A549 (cell line): ENCODE data around the gene CNTNAP2. TPM values are rescaled to one million over a fixed set of nuclear protein-coding genes. Genes with fewer than 3 reads are reported as not detected.

Source experiments
- ATAC-seq, 2 experiments: fragments of 200-7000 bp in 1 of 2; fragments of >200 bp in 1 of 2; cut with Nextera tagmentation in 1 of 2; cut with Tn5 transposase in 1 of 2; 3 replicates each; pipeline versions ENCODE4 v1.8.0 to v1.9.1; 2018 to 2020; ENCODE audit warnings: mild to moderate bottlenecking in 1 of 2, moderate library complexity in 1 of 2
- CTCF ChIA-PET: fragments of 300-600 bp; sonication (Branson Sonifier 250); formaldehyde crosslinking; extraction: SDS; loops from one replicate; lab custom pipeline; 2021; ENCODE audit warnings: antibody characterized with exemption, inconsistent platforms; lab: Yijun Ruan, JAX
- POLR2A ChIA-PET: fragments of 350-600 bp; formaldehyde crosslinking; extraction: SDS; loops from one replicate; lab custom pipeline; 2021; ENCODE audit warnings: antibody characterized with exemption, inconsistent platforms; lab: Yijun Ruan, JAX
- DNase-seq, 2 experiments: peaks; one replicate each; pipeline versions ENCODE4 v3.0.0 to v3.0.0-alpha.2; 2011 to 2016; ENCODE audit warnings: low read depth in 1 of 2, low spot score in 1 of 2
- FAIRE-seq: peaks from 2 replicates; lab custom pipeline; 2011; peaks lifted over from hg19 to GRCh38; lab: Jason Lieb, UNC
- H3K27ac ChIP-seq, 2 experiments: fragments of >200 bp; sonication (Bioruptor Twin); formaldehyde crosslinking; 3 replicates each; pipeline ENCODE4 v1.5.1; 2016 to 2017
- H3K4me1 ChIP-seq: fragments of >200 bp; sonication (Bioruptor Twin); formaldehyde crosslinking; 3 replicates; pipeline ENCODE4 v1.6.1; 2016
- H3K4me2 ChIP-seq: fragments of >200 bp; sonication (Bioruptor Twin); formaldehyde crosslinking; 3 replicates; pipeline ENCODE4 v1.6.1; 2016
- H3K4me3 ChIP-seq: fragments of >200 bp; sonication (Bioruptor Twin); formaldehyde crosslinking; 3 replicates; pipeline ENCODE4 v1.5.1; 2016
- H3K9me3 ChIP-seq: fragments of >200 bp; sonication (Bioruptor Twin); formaldehyde crosslinking; 3 replicates; pipeline ENCODE4 v1.6.1; 2016
- CBX2 ChIP-seq: fragments of 200-600 bp; sonication (generic); IDR thresholded peaks from 2 replicates; pipeline ENCODE4 v1.6.1; 2016; ENCODE audit warnings: low read depth, mild to moderate bottlenecking, borderline replicate concordance
- CEBPB ChIP-seq, 2 experiments: fragments of >200 bp in 1 of 2; sonication (Bioruptor Twin) in 1 of 2; formaldehyde crosslinking in 1 of 2; IDR thresholded peaks; 2 replicates each; pipeline ENCODE4 v1.6.1; 2012 to 2016
- CHD2 ChIP-seq: fragments of 150-350 bp; IDR thresholded peaks from 2 replicates; pipeline ENCODE4 v1.6.1; 2014; ENCODE audit warnings: low read length; ENCODE audit not compliant: partially characterized antibody
- CHD4 ChIP-seq: fragments of 200-600 bp; sonication (generic); IDR thresholded peaks from 2 replicates; pipeline ENCODE4 v1.6.1; 2016; ENCODE audit warnings: antibody characterized with exemption, mild to moderate bottlenecking, borderline replicate concordance
- HDAC2 ChIP-seq: fragments of 200-600 bp; sonication (generic); IDR thresholded peaks from 2 replicates; pipeline ENCODE4 v1.6.1; 2016
- JUN ChIP-seq, 2 experiments: fragments of >200 bp; sonication (Bioruptor Twin); formaldehyde crosslinking; IDR thresholded peaks; 2 replicates in 1 of 2; 3 replicates in 1 of 2; pipeline ENCODE4 v1.6.1; 2016 to 2017
- KDM1A ChIP-seq: fragments of 200-600 bp; sonication (generic); IDR thresholded peaks from 2 replicates; pipeline ENCODE4 v1.6.1; 2016; ENCODE audit warnings: low read depth, mild to moderate bottlenecking
- MAZ ChIP-seq: fragments of 150-350 bp; IDR thresholded peaks from 2 replicates; pipeline ENCODE4 v1.6.1; 2014; ENCODE audit warnings: antibody characterized with exemption, low read depth, low read length, borderline replicate concordance
- PHF8 ChIP-seq: fragments of 200-600 bp; sonication (generic); IDR thresholded peaks from 2 replicates; pipeline ENCODE4 v1.6.1; 2016; ENCODE audit warnings: low read depth, mild to moderate bottlenecking, antibody characterized with exemption, moderate library complexity, borderline replicate concordance
- POLR2A ChIP-seq: IDR thresholded peaks from 2 replicates; pipeline ENCODE4 v1.6.1; 2012; ENCODE audit warnings: mild to moderate bottlenecking, low read length
- RARB ChIP-seq: fragments of 250-450 bp; sonication (Bioruptor Pico); IDR thresholded peaks from 2 replicates; pipeline ENCODE4 v1.8.0; 2021; ENCODE audit warnings: mild to moderate bottlenecking, moderate library complexity
- RNF2 ChIP-seq: fragments of 200-600 bp; sonication (generic); IDR thresholded peaks from 2 replicates; pipeline ENCODE4 v1.6.1; 2016; ENCODE audit warnings: low read depth, mild to moderate bottlenecking, antibody characterized with exemption, moderate library complexity, borderline replicate concordance
- SMC3 ChIP-seq: fragments of >200 bp; sonication (Bioruptor Twin); formaldehyde crosslinking; IDR thresholded peaks from 3 replicates; pipeline ENCODE4 v1.6.1; 2018; ENCODE audit warnings: inconsistent platforms
- TFCP2L1 ChIP-seq: fragments of 250-450 bp; sonication (Bioruptor Pico); IDR thresholded peaks from 2 replicates; pipeline ENCODE4 v1.5.0; 2021; ENCODE audit warnings: mild to moderate bottlenecking
- TP53 ChIP-seq: fragments of 250-450 bp; sonication (Bioruptor Pico); IDR thresholded peaks from 2 replicates; pipeline ENCODE4 v1.5.0; 2021; ENCODE audit warnings: mild to moderate bottlenecking, moderate library complexity
- WGBS: methylation state at CpG from one replicate; pipeline ENCODE4 v1.1.6; 2017; ENCODE audit errors: missing lambda C conversion rate; 5-methylcytosine and 5-hydroxymethylcytosine counted together
- polyA plus RNA-seq, 4 experiments: library from polyadenylated mRNA; depleted of rRNA in 3 of 4; stranded (reverse); fragments of >200 nt; fragmentation: RNase III in 1 of 4; extraction: RNeasy Plus Mini Kit Qiagen cat#74134 plus additional on column Dnase treatment in 1 of 4; gene quantifications; 2 replicates in 3 of 4; 3 replicates in 1 of 4; pipeline ENCODE4 v1.2.3, GENCODE V29; 2011 to 2017
- TF ChIP-seq, protein P1 (sequence below): fragments of 200-600 bp; sonication (generic); IDR thresholded peaks from 2 replicates; pipeline ENCODE4 v1.6.1; 2016; ENCODE audit warnings: antibody characterized with exemption, mild to moderate bottlenecking, moderate library complexity
- TF ChIP-seq, protein P2 (sequence below): fragments of 250-450 bp; sonication (Bioruptor Pico); IDR thresholded peaks from 2 replicates; pipeline ENCODE4 v1.5.0; 2021; ENCODE audit warnings: mild to moderate bottlenecking, moderate library complexity, borderline replicate concordance
- TF ChIP-seq, protein P3 (sequence below): fragments of >200 bp; sonication (Bioruptor Twin); formaldehyde crosslinking; IDR thresholded peaks from 3 replicates; pipeline ENCODE4 v1.5.1; 2016

The CNTNAP2 gene
- polyA plus RNA-seq, 2 of the 4 experiments (the other 2 are of a cell fraction): 0.05 to 0.13 TPM

DNA sequence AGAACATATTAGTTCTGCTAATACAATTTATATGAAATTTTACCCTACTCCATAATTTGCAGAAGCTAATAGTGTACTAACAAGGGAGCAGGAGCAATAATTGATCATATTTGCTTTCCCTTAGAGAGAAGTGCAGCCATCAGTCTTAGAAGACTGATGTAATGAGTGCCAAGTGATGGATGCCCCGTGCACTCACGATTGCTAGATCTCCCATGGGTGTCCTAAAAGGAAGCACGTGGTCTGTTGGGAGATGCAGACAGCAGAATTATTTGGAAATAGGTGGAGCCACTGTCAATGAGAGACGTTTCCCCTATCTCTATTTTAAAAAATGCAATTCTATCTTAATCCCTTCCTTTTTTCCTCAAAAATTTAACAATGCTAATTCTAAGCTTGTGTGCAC is 1701.7 kb downstream of the CNTNAP2 start:
- Histone ChIP-seq H3K4me2 (no peak overlapping the region), H3K4me3 (no peak overlapping the region), H3K27ac (no peak overlapping the region), H3K9me3 (no peaks in the 10 kb centered on the region), H3K4me1 (no peaks in the 10 kb centered on the region)
- FAIRE-seq (no peak), DNase-seq (no peak), ATAC-seq (no peak)
- ChIA-PET POLR2A (no interaction called here), CTCF (no interaction called here)
- TF ChIP-seq RARB (CRISPR knock-in tag) (no peak), CEBPB (IDR thresholded peaks at IDR 0.05) (no peak), CBX2 (no peak), JUN (IDR thresholded peaks at IDR 0.05) (no peak)
- TF ChIP-seq, protein P1, sequence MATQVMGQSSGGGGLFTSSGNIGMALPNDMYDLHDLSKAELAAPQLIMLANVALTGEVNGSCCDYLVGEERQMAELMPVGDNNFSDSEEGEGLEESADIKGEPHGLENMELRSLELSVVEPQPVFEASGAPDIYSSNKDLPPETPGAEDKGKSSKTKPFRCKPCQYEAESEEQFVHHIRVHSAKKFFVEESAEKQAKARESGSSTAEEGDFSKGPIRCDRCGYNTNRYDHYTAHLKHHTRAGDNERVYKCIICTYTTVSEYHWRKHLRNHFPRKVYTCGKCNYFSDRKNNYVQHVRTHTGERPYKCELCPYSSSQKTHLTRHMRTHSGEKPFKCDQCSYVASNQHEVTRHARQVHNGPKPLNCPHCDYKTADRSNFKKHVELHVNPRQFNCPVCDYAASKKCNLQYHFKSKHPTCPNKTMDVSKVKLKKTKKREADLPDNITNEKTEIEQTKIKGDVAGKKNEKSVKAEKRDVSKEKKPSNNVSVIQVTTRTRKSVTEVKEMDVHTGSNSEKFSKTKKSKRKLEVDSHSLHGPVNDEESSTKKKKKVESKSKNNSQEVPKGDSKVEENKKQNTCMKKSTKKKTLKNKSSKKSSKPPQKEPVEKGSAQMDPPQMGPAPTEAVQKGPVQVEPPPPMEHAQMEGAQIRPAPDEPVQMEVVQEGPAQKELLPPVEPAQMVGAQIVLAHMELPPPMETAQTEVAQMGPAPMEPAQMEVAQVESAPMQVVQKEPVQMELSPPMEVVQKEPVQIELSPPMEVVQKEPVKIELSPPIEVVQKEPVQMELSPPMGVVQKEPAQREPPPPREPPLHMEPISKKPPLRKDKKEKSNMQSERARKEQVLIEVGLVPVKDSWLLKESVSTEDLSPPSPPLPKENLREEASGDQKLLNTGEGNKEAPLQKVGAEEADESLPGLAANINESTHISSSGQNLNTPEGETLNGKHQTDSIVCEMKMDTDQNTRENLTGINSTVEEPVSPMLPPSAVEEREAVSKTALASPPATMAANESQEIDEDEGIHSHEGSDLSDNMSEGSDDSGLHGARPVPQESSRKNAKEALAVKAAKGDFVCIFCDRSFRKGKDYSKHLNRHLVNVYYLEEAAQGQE: no peak
- TF ChIP-seq, protein P2, sequence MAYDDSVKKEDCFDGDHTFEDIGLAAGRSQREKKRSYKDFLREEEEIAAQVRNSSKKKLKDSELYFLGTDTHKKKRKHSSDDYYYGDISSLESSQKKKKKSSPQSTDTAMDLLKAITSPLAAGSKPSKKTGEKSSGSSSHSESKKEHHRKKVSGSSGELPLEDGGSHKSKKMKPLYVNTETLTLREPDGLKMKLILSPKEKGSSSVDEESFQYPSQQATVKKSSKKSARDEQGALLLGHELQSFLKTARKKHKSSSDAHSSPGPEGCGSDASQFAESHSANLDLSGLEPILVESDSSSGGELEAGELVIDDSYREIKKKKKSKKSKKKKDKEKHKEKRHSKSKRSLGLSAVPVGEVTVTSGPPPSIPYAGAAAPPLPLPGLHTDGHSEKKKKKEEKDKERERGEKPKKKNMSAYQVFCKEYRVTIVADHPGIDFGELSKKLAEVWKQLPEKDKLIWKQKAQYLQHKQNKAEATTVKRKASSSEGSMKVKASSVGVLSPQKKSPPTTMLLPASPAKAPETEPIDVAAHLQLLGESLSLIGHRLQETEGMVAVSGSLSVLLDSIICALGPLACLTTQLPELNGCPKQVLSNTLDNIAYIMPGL (CRISPR knock-in tag): no peak
- WGBS: 7% methylated on average over 4 of the region's 4 CpGs

- TF ChIP-seq, protein P2 (CRISPR knock-in tag): no peak
- no peak for TF ChIP-seq HDAC2
- no peak for TF ChIP-seq RNF2
- TF ChIP-seq, protein P3, sequence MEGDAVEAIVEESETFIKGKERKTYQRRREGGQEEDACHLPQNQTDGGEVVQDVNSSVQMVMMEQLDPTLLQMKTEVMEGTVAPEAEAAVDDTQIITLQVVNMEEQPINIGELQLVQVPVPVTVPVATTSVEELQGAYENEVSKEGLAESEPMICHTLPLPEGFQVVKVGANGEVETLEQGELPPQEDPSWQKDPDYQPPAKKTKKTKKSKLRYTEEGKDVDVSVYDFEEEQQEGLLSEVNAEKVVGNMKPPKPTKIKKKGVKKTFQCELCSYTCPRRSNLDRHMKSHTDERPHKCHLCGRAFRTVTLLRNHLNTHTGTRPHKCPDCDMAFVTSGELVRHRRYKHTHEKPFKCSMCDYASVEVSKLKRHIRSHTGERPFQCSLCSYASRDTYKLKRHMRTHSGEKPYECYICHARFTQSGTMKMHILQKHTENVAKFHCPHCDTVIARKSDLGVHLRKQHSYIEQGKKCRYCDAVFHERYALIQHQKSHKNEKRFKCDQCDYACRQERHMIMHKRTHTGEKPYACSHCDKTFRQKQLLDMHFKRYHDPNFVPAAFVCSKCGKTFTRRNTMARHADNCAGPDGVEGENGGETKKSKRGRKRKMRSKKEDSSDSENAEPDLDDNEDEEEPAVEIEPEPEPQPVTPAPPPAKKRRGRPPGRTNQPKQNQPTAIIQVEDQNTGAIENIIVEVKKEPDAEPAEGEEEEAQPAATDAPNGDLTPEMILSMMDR: no peak
- TF ChIP-seq CHD2: no peak
- TF ChIP-seq PHF8: no peak
- TF ChIP-seq SMC3: no peak
- no peak for TF ChIP-seq POLR2A
- TF ChIP-seq MAZ: no peak
- TF ChIP-seq, protein P1: no peak
- TF ChIP-seq JUN (IDR thresholded peaks at IDR 0.05): no peak
- TF ChIP-seq CBX2: no peak
- no peak for TF ChIP-seq KDM1A
- TF ChIP-seq TP53 (CRISPR knock-in tag): no peak
- TF ChIP-seq TFCP2L1: no peak
- no peak for TF ChIP-seq CHD4
- TF ChIP-seq, all 56 proteins: peak for 0
- H3K4me3 ChIP-seq: no peak overlapping the region
- DNase-seq (no peak), ATAC-seq (no peak), FAIRE-seq (no peak)
- POLR2A ChIA-PET: no interaction called here
- H3K9me3 ChIP-seq: no peaks in the 10 kb centered on the region
- no peak overlapping the region for H3K27ac ChIP-seq
- H3K4me2 ChIP-seq: no peak overlapping the region
- no peaks in the 10 kb centered on the region for H3K4me1 ChIP-seq
- CTCF ChIA-PET: no interaction called here
- WGBS: 16% methylated on average over 4 of the region's 4 CpGs
Observed at GRCh38 chr7:147824671-147825070, 1708.1 kb downstream of the CNTNAP2 start.
